Suppressor macrophage treated with lipopolysaccharide for 4 hours (primary cell): Measurements from ENCODE around the gene DDX1.
"Not testable (repeated sequence)": the region's sequence is repeated elsewhere in the genome, so short reads cannot be mapped to it uniquely, and the experiment has no call there.

Experiments used
- DNase-seq: peaks from one replicate; pipeline ENCODE4 v3.0.0-alpha.2; 2020

Gene DDX1

DNA sequence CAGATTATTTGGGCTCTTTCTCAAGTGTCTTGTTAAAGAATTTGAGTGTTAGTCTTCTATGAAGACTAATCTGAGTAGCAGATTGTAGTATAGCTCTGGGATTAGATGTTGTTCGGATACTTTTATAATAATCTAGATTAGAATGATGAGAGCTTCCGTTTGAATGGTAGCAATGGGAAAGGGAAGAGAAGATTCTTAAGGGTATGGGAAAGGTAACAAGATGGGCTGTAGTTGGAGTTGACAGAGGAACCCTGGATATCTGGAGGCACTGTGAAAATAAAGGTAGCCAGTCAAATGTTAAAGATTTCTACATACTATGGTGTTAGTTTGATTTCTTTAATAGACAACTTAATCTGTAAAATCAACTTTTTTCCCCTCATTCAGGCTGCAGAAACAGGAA, 4.7 kb downstream of the DDX1 start:
- DNase-seq, result no peak

- no peak for DNase-seq
Measured at GRCh38 chr2:15596968-15597367, 5.3 kb downstream of the DDX1 start.

GRCh38 chr2:15599994-15600393, 8.3 kb downstream of the DDX1 start:
- no peak for DNase-seq

DNA sequence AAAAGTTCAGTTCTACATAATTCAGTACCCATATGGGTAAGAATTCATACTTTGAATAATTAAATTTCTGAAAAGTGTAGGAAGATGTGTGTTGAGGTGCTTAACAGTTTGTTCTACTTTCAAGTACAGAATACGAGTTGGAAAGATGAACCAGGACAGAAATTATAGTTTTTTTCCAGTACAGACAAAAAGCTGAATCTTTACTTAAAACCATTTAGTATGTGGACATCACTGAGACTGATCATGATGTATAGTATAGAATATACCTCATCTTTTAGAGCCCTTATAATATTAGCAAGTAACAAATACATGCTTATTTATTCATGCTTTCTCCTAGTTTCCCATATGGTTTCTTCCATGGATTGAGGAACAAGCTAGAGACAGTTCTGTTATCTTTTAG, 10.0 kb downstream of the DDX1 start:
- DNase-seq, result no peak

- no peak for DNase-seq
Measured at GRCh38 chr2:15602393-15602792, 10.7 kb downstream of the DDX1 start.

GRCh38 chr2:15603044-15603765, 11.5 kb downstream of the DDX1 start:
- DNase-seq, result no peak

DNA sequence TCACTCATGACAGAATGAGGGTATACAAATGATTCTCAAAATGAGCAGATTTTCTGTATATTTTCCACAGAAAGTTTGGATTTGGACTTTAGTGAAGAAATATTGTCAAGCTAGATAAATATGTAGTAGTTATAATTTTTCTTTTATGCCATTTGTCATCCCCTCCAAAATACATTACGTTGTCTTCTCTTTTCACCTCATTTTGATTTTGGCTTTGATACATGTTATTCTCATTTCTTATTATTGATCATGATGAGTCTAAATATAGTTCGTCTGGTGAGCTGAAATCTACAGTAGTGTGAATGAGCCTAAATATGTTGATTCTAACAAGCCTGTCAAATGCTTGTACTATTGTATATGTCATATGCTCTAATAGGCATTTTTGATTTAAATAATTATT, 12.3 kb downstream of the DDX1 start:
- DNase-seq, result no peak

DNA sequence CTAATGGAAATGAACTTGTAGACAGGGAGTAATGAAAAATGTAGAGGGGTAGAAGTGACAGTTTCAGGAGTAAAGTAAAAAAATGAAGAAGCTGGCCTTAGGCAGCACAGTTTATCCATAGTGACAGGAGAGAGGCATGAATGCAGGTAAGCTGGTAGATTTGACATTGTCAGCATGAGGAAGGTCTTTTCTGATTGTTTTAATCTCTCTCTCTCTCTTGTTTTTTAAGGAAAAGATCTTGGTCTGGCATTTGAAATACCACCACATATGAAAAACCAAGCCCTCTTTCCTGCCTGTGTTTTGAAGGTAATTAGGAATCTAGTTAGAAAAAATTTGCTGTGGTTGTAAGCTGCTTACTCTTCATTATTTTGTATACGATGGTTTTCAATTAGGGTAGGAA, 14.1 kb downstream of the DDX1 start:
- DNase-seq, result no peak

DNA sequence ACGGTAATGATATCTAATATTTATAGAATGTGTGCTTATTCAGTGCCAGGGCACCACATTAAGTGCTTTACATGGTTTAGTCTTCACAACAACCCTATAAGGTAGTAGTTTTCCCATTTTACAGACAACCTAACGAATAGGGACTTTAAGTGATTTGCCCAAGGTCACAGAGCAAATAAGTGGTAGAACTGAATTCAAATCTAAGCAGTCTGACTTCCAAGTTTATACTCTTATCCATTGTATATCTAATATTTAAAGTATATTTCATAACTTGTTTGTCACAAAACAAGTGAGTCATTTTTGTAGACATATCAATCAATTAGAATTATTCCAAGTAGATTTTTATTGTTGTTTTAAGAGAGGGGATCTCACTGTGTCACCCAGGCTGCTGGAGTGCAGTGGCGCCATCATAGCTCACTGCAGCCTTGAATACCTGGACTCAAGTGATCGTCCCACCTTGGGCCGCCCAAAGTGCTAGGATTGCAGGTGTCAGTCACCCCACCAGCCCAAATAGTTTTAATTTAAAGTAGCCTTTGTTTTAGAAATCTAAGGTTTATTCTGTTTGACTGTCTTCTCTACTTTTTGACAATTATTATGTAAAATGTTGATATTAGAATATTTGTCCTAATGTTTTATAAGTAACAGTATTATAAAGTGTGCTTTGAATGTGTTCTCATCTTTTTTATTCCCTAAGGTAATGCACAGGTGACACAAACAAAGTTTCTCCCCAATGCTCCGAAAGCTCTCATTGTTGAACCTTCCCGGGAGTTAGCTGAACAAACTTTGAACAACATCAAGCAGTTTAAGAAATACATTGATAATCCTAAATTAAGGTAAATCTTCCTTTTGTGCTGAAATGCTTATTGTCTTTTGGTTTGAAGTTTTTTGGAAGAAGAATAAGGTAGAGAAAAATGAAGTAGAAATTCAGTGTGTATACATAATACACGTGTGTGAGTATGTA, 15.1 kb downstream of the DDX1 start:
- DNase-seq, result no peak

DNA sequence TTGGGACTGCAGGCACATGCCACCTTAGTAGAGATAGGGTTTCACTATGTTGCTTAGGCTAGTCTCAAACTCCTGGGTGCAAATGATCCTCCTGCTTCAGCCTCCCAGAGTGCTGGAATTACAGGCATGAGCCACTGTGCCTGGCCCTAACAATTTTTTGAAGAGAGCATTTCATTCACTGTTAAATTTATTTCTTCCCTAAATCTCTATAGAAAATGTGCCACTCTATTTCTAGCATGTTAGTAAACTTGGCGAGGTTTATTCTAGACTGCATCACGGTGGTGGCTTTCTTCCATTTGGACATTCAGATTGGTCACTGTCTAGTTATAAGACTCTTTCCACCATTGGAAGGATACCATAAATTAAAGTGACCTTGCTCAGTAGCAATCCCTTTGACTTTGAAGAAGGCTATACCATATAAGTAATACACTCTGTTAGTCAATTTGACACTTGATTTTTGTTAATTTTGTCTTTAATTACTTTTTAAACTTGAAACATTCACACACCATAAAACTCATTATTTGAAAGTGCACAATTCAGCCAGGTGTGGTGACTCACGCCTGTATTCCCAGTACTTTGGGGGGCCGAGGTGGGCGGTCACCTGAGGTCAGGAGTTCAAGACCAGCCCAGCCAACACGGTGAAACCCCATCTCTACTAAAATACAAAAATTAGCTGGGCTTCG, 16.2 kb downstream of the DDX1 start:
- DNase-seq, result no peak

GRCh38 chr2:15608392-15608761, 16.7 kb downstream of the DDX1 start:
- no peak for DNase-seq

GRCh38 chr2:15609341-15610042, 17.8 kb downstream of the DDX1 start:
- no peak for DNase-seq

DNA sequence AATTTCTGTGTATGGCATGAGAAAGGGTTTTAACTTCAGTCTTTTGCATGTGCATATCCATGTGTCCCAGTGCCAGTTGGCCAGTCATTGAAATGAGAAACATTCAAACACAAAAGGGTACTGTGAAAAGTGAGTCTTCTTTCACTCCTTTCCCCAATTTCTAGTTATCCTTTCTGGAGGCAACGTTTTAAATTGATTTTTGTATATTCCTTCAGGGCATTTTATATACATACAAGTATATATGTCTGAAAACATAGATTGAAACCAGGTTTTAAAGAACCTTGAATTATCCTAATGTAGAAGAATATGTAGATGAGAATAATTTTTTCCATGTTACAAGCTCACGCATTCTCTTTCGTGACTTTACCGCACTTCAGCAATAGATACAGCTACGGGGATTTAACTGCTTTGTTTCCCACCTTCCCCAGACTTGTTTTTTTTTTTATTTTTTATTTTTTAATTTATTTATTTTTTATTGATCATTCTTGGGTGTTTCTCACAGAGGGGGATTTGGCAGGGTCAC, 18.8 kb downstream of the DDX1 start:
- DNase-seq, result no peak

GRCh38 chr2:15612101-15612500, 20.4 kb downstream of the DDX1 start:
- not testable (repeated sequence) for DNase-seq

- DNase-seq, result no peak
Measured at GRCh38 chr2:15613736-15614429, 22.2 kb downstream of the DDX1 start.

- DNase-seq, result no peak
Measured at GRCh38 chr2:15614545-15615300, 23.1 kb downstream of the DDX1 start.

- no peak for DNase-seq
Measured at GRCh38 chr2:15615301-15615920, 23.7 kb downstream of the DDX1 start.

- DNase-seq, result no peak
Measured at GRCh38 chr2:15616429-15616828, 24.8 kb downstream of the DDX1 start.

GRCh38 chr2:15616850-15617777, 25.4 kb downstream of the DDX1 start:
- no peak for DNase-seq
